WERI-Rb-1 (cell line): Measurements from ENCODE around the gene FAM167B.
"Not testable (repeated sequence)": the region's sequence is repeated elsewhere in the genome, so short reads cannot be mapped to it uniquely, and the experiment has no call there.

Experiments
- DNase-seq: peaks from one replicate; pipeline ENCODE4 v3.0.0-alpha.2; 2020
- H3K27ac ChIP-seq: fragments of 250-450 bp; sonication (Bioruptor Pico); 2 replicates; pipeline ENCODE4 v1.5.1; 2020; ENCODE audit warnings: mild to moderate bottlenecking, moderate library complexity
- H3K27me3 ChIP-seq: fragments of 250-450 bp; sonication (Bioruptor Pico); 2 replicates; pipeline ENCODE4 v1.5.1; 2021; ENCODE audit warnings: mild to moderate bottlenecking, low read depth, moderate library complexity; ENCODE audit not compliant: insufficient read depth, severe bottlenecking
- H3K36me3 ChIP-seq: fragments of 250-450 bp; sonication (Bioruptor Pico); 2 replicates; pipeline ENCODE4 v1.5.1; 2020; ENCODE audit warnings: mild to moderate bottlenecking, moderate library complexity
- H3K4me3 ChIP-seq: 2 replicates; pipeline ENCODE4 v1.5.1; 2011; ENCODE audit warnings: low read depth, mild to moderate bottlenecking, control low read depth, low read length
- H3K9me3 ChIP-seq: fragments of 250-450 bp; sonication (Bioruptor Pico); 2 replicates; pipeline ENCODE4 v1.5.1; 2021; ENCODE audit warnings: mild to moderate bottlenecking, moderate library complexity; ENCODE audit not compliant: severe bottlenecking
- TF ChIP-seq, protein P1 (sequence below): IDR thresholded peaks from 2 replicates; pipeline ENCODE4 v1.5.1; 2011; ENCODE audit warnings: low read depth, mild to moderate bottlenecking, control low read depth, inconsistent platforms, low read length

FAM167B gene

DNA sequence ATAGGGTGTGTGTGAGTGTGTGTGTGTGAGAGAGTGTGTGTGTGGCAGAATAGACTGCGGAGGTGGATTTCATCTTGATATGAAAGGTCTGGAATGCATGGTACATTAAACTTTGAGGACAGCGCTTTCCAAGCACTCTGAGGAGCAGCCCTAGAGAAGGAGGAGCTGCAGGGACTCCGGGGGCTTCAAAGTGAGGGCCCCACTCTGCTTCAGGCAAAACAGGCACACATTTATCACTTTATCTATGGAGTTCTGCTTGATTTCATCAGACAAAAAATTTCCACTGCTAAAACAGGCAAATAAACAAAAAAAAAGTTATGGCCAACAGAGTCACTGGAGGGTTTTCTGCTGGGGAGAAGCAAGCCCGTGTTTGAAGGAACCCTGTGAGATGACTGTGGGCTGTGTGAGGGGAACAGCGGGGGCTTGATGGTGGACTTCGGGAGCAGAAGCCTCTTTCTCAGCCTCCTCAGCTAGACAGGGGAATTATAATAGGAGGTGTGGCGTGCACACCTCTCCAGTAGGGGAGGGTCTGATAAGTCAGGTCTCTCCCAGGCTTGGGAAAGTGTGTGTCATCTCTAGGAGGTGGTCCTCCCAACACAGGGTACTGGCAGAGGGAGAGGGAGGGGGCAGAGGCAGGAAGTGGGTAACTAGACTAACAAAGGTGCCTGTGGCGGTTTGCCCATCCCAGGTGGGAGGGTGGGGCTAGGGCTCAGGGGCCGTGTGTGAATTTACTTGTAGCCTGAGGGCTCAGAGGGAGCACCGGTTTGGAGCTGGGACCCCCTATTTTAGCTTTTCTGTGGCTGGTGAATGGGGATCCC lies 26.6 kb downstream of the FAM167B start:
- Histone ChIP-seq H3K9me3 (no peaks in the 10 kb centered on the region), H3K27ac (no peak overlapping the region), H3K27me3 (no peaks in the 10 kb centered on the region), H3K4me3 (no peak overlapping the region), H3K36me3 (no peaks in the 10 kb centered on the region)
- no peak for DNase-seq
- TF ChIP-seq, protein P1, sequence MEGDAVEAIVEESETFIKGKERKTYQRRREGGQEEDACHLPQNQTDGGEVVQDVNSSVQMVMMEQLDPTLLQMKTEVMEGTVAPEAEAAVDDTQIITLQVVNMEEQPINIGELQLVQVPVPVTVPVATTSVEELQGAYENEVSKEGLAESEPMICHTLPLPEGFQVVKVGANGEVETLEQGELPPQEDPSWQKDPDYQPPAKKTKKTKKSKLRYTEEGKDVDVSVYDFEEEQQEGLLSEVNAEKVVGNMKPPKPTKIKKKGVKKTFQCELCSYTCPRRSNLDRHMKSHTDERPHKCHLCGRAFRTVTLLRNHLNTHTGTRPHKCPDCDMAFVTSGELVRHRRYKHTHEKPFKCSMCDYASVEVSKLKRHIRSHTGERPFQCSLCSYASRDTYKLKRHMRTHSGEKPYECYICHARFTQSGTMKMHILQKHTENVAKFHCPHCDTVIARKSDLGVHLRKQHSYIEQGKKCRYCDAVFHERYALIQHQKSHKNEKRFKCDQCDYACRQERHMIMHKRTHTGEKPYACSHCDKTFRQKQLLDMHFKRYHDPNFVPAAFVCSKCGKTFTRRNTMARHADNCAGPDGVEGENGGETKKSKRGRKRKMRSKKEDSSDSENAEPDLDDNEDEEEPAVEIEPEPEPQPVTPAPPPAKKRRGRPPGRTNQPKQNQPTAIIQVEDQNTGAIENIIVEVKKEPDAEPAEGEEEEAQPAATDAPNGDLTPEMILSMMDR = no peak

DNA sequence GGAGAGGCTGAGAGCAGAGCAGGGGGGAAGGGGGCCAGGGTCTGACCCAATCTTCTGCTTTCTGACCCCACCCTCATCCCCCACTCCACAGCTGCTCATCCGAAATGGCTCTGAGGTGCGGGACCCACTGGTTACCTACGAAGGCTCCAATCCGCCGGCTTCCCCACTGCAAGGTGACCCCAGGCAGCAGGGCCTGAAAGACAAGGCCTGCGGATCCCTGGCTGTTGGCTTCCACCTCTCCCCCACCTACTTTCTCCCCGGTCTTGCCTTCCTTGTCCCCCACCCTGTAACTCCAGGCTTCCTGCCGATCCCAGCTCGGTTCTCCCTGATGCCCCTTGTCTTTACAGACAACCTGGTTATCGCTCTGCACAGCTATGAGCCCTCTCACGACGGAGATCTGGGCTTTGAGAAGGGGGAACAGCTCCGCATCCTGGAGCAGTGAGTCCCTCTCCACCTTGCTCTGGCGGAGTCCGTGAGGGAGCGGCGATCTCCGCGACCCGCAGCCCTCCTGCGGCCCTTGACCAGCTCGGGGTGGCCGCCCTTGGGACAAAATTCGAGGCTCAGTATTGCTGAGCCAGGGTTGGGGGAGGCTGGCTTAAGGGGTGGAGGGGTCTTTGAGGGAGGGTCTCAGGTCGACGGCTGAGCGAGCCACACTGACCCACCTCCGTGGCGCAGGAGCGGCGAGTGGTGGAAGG lies 27.8 kb downstream of the FAM167B start:
- H3K4me3 ChIP-seq = no peak overlapping the region
- no peak for DNase-seq
- no peaks in the 10 kb centered on the region for H3K9me3 ChIP-seq
- no peaks in the 10 kb centered on the region for H3K36me3 ChIP-seq
- H3K27me3 ChIP-seq = no peaks in the 10 kb centered on the region
- no peak overlapping the region for H3K27ac ChIP-seq
- TF ChIP-seq, protein P1 = no peak

DNA sequence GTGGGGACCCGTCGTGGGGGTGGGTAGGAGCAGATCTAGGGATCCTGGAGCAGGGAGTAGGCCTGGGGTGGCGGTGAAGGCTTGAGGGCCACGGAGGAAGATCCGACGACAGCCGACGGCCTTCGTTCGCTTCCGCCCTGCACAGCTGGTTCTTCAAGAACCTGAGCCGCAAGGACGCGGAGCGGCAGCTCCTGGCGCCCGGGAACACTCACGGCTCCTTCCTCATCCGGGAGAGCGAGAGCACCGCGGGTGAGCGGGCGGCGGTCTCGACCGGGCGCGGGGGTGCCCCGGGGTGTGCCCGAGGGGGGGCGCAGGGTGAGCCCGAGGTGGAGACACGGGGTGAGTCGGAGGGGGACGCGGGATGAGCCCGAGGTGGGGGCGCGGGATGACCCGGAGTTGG lies 28.4 kb downstream of the FAM167B start:
- Histone ChIP-seq H3K36me3 (no peaks in the 10 kb centered on the region), H3K4me3 (no peak overlapping the region), H3K27ac (no peak overlapping the region), H3K9me3 (no peaks in the 10 kb centered on the region), H3K27me3 (no peaks in the 10 kb centered on the region)
- TF ChIP-seq, protein P1 = no peak
- DNase-seq = no peak

DNA sequence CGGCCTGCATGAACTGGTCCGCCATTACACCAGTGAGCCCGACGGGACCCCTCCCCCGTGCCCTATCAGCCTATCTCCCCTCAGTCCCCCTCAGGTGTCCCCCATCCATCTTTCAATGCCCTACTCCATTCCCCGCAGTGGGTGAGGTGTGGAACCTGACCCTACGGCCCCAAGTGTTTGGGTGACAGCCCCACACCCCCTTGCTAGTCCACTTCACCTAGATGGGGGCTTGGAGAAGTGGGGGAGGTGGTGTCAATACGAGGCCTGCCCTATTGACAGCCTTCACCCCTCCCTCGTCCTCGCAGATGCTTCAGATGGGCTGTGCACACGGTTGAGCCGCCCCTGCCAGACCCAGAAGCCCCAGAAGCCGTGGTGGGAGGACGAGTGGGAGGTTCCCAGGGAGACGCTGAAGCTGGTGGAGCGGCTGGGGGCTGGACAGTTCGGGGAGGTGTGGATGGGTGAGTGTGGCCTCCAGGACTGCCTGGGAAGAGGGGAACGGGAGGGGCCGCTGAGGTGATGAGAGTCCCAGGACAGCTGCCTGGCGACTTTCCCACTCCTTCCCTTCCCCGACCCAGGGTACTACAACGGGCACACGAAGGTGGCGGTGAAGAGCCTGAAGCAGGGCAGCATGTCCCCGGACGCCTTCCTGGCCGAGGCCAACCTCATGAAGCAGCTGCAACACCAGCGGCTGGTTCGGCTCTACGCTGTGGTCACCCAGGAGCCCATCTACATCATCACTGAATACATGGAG lies 29.2 kb downstream of the FAM167B start:
- H3K27me3 ChIP-seq = no peaks in the 10 kb centered on the region
- no peak for DNase-seq
- H3K36me3 ChIP-seq = no peaks in the 10 kb centered on the region
- TF ChIP-seq, protein P1 = no peak
- H3K27ac ChIP-seq = no peak overlapping the region
- no peaks in the 10 kb centered on the region for H3K9me3 ChIP-seq
- no peak overlapping the region for H3K4me3 ChIP-seq

DNA sequence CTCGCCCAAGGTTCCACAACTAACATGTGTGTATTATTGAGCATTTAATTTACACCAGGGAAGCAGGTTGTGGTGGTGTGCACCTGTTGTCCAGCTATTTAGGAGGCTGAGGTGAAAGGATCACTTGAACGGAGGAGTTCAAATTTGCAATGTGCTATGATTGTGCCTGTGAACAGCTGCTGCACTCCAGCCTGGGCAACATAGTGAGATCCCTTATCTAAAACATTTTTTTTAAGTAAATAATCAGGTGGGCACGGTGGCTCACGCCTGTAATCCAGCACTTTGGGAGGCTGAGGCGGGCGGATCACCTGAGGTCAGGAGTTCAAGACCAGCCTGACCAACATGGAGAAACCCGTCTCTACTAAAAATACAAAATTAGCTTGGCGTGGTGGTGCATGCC lies 37.8 kb downstream of the FAM167B start:
- not testable (repeated sequence) for H3K9me3 ChIP-seq, DNase-seq, H3K36me3 ChIP-seq, H3K4me3 ChIP-seq, H3K27me3 ChIP-seq, H3K27ac ChIP-seq

DNA sequence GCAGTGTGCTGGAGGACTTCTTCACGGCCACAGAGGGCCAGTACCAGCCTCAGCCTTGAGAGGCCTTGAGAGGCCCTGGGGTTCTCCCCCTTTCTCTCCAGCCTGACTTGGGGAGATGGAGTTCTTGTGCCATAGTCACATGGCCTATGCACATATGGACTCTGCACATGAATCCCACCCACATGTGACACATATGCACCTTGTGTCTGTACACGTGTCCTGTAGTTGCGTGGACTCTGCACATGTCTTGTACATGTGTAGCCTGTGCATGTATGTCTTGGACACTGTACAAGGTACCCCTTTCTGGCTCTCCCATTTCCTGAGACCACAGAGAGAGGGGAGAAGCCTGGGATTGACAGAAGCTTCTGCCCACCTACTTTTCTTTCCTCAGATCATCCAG lies 38.6 kb downstream of the FAM167B start:
- Histone ChIP-seq H3K4me3 (no peak overlapping the region), H3K9me3 (no peaks in the 10 kb centered on the region), H3K27ac (no peak overlapping the region), H3K36me3 (no peaks in the 10 kb centered on the region), H3K27me3 (no peaks in the 10 kb centered on the region)
- DNase-seq = no peak
- TF ChIP-seq, protein P1 = no peak
